HEK293T (cell line): Measurements from ENCODE around the gene EIF4EBP3.

ENCODE experiments used
- ARNT ChIP-seq: fragments of 450-650 bp; IDR thresholded peaks from 2 replicates; pipeline ENCODE4 v1.6.1; 2017; ENCODE audit warnings: mild to moderate bottlenecking
- FOXK2 ChIP-seq: fragments of 450-650 bp; IDR thresholded peaks from 2 replicates; pipeline ENCODE4 v1.6.1; 2016; ENCODE audit warnings: mild to moderate bottlenecking
- SP1 ChIP-seq: fragments of 450-650 bp; IDR thresholded peaks from 2 replicates; pipeline ENCODE4 v1.6.1; 2017

- TF ChIP-seq FOXK2: no peak
- no peak for TF ChIP-seq SP1
- no peak for TF ChIP-seq ARNT
Measured at GRCh38 chr5:140557965-140558364, 10.5 kb downstream of the EIF4EBP3 start.
